HL-60/S4 treated with retinoic acid at 250 ng/mL for 4 days and 3 days (cell line): ENCODE data around the gene ZNF300.

Source experiments
- in situ Hi-C: fragments of 300-500 bp; cut with MboI; formaldehyde crosslinking; loops from 2 replicates; pipeline ENCODE4 v1.7.0; 2022; ENCODE audit warnings: low sequenced_read_pairs

The ZNF300 gene

GRCh38 chr5:150846308-150846653 is 58.5 kb downstream of the ZNF300 start, which contains the start of gene IRGM:
Gene IRGM, plus strand, starts transcription at chr5:150846521. Its CDS starts 1,603 bp downstream, at chr5:150848124.
- in situ Hi-C loops: loop anchor here (10.0 kb wide), 1 partner anchor 281 kb away; no protein-coding TSS in a partner anchor

DNA sequence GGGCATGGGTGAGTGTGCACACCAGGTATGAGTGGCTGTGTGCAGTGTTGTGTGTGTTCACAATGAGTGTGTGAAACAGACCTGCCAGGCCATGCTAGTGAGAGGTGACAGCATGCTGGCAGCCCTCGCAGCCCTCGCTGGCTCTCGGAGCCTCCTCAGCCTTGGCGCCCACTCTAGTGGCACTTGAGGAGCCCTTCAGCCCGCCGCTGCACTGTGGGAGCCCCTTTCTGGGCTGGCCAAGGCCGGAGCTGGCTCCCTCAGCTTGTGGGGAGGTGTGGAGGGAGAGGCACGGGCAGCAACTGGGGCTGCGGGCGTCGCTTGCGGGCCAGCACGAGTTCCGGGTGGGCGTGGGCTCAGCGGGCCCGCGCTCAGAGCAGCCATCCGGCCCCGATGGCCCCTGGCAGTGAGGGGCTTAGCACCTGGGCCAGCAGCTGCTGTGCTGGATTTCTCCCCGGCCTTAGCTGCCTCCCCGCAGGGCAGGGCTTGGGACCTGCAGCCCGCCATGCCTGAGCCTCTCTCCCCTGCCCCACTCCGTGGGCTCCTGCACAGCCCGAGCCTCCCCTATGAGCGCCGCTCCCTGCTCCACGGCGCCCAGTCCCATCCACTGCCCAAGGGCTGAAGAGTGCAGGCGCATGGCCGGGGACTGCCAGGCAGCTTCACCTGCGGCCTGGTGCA is 59.5 kb downstream of the ZNF300 start:
- in situ Hi-C loops: loop anchor here (10.0 kb wide), 1 partner anchor 281 kb away; no protein-coding TSS in a partner anchor
